Activated T-helper 17 cell treated with anti-CD3 and anti-CD28 coated beads, Interleukin-2, amount 50 U/mL, for 72 hours (primary cell): Measurements from ENCODE around the gene CHST8. TPM values are rescaled to one million over a fixed set of nuclear protein-coding genes. Genes with fewer than 3 reads are reported as not detected.

Source experiments
- ATAC-seq: fragments of 150-1000 bp; cut with Tn5 transposase; replicated peaks from 2 replicates; pipeline ENCODE4 v1.10.0; 2021; ENCODE audit warnings: mild to moderate bottlenecking, moderate library complexity
- H3K27ac Mint-ChIP-seq: one replicate; pipeline ENCODE4 v1.8.0; 2022; ENCODE audit warnings: mixed read lengths
- H3K27me3 Mint-ChIP-seq: one replicate; pipeline ENCODE4 v1.8.0; 2022; ENCODE audit warnings: mixed read lengths
- H3K36me3 Mint-ChIP-seq: one replicate; pipeline ENCODE4 v1.8.0; 2022; ENCODE audit warnings: low read depth, mild to moderate bottlenecking, mixed read lengths
- H3K4me1 Mint-ChIP-seq: one replicate; pipeline ENCODE4 v1.8.0; 2022; ENCODE audit warnings: mixed read lengths
- H3K4me3 Mint-ChIP-seq: one replicate; pipeline ENCODE4 v1.8.0; 2022; ENCODE audit warnings: mild to moderate bottlenecking, mixed read lengths
- H3K9me3 Mint-ChIP-seq: one replicate; pipeline ENCODE4 v1.8.0; 2022; ENCODE audit warnings: mixed read lengths
- total RNA-seq, 2 donors: library from RNA; stranded (reverse); gene quantifications; one replicate each; pipeline ENCODE4 v1.2.3, GENCODE V29; 2022

CHST8 gene
- total RNA-seq, 2 donors from 2014 or later = not detected

DNA sequence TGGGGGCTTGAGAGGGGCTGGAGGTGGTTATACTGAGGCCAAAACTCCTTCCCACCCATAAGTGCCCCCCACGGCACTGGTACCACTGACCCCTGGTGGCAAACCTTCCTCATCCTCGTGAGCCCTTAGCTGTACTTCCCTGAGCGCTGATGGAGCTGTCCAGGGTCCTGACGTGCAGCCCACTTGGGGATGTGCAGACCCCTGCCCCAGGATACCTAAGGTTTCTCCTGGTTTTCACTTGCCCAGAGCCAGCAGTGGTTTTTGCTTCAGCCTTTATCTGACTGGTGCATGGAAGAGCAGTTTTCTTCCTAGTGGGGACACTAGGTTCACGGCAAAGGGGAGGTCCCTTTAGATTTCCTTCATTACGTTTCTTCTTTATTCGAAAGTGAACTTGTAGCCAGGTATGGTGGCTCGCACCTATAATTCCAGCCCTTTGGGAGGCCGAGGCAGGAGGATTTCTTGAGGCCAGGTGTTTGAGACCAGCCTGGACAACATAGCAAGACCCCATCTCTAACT, 146.2 kb downstream of the CHST8 start:
- H3K27me3 Mint-ChIP-seq = peaks cover 24% of the 10 kb centered on the region
- H3K27ac Mint-ChIP-seq = no peak overlapping the region
- ATAC-seq = no peak
- H3K9me3 Mint-ChIP-seq = no peaks in the 10 kb centered on the region
- no peak overlapping the region for H3K4me3 Mint-ChIP-seq
- H3K4me1 Mint-ChIP-seq = no peaks in the 10 kb centered on the region
- no peaks in the 10 kb centered on the region for H3K36me3 Mint-ChIP-seq

DNA sequence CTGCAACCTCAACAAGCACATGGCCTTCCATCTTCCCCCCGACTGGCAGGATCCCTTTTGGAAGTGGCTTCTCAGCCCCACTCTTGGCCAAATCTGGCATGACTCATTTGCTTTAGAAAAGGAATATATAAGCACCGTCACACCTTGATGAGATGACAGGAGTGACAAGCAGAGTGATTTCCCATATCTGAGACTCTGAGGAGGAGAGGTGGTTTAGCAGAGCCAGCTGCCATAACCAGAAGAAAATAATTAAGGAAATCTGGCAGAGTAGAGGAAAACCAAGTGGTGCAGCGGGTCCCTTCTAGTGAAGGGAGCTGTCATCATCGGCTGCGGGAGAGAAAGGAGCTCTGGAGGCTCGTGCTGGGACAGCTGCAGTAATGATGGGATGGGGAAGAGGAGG, 147.5 kb downstream of the CHST8 start:
- Mint-ChIP-seq H3K4me3 (no peak overlapping the region), H3K4me1 (no peaks in the 10 kb centered on the region), H3K36me3 (no peaks in the 10 kb centered on the region), H3K27ac (no peak overlapping the region), H3K27me3 (peaks cover 24% of the 10 kb centered on the region), H3K9me3 (no peaks in the 10 kb centered on the region)
- no peak for ATAC-seq

DNA sequence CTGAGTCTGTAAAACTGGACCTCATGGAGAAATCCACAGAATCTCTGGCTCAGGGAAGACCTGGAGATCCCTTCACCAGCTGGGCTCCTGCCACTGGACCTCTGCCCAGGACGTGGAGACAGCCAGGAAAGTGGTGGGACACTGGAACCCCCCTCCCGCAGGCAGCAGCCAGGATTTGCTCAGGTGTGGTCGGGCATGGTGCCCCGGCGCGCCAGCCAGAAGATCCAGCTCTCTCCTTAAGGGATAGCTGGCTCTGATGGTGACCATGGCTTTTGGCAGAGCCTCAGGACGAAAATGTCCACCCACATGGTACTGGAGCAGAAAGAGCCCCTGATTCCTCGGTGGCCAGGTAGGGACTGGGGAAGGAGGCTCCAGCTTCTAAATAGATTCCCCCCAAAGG, 148.4 kb downstream of the CHST8 start:
- no peaks in the 10 kb centered on the region for H3K4me1 Mint-ChIP-seq
- no peaks in the 10 kb centered on the region for H3K36me3 Mint-ChIP-seq
- no peak overlapping the region for H3K27ac Mint-ChIP-seq
- no peak overlapping the region for H3K4me3 Mint-ChIP-seq
- peaks cover 21% of the 10 kb centered on the region for H3K27me3 Mint-ChIP-seq
- H3K9me3 Mint-ChIP-seq = no peaks in the 10 kb centered on the region
- ATAC-seq = no peak

DNA sequence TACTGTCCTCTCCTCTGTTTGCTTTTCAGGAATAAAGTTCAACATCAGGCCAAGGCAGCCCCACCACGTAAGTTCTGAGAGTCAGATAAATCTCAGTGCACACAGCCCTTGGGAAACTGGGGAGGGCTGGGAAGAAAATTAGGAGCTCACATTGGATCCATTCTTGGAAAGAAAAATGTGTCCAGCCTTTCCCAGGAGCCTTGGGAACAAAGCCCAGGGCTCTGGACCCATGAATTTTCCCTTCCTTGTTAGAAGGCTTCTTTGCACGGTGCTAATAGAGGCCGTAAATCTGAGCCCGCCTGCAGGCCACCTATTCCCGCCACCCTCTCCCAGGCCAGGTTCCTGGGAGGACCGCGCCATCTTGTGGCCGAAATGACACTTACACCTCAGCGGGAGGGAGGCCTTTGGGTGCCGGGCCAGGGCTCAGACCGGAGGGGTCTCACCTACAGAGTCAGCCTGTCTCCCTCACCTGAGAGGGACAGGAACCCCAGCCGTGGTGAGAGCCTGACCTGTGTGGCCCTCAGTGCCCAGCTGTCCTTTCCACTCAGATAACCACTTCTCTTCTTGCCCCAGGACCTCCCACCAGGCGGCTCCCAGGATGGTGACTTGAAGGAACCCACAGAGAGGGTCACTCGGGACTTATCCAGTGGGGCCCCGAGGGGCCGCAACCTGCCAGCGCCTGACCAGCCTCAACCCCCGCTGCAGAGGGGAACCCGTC, 149.8 kb downstream of the CHST8 start:
- Mint-ChIP-seq H3K4me1 (no peaks in the 10 kb centered on the region), H3K27ac (no peak overlapping the region), H3K36me3 (no peaks in the 10 kb centered on the region), H3K4me3 (no peak overlapping the region), H3K9me3 (no peaks in the 10 kb centered on the region), H3K27me3 (peaks cover 16% of the 10 kb centered on the region)
- ATAC-seq = peak; percentile 79

DNA sequence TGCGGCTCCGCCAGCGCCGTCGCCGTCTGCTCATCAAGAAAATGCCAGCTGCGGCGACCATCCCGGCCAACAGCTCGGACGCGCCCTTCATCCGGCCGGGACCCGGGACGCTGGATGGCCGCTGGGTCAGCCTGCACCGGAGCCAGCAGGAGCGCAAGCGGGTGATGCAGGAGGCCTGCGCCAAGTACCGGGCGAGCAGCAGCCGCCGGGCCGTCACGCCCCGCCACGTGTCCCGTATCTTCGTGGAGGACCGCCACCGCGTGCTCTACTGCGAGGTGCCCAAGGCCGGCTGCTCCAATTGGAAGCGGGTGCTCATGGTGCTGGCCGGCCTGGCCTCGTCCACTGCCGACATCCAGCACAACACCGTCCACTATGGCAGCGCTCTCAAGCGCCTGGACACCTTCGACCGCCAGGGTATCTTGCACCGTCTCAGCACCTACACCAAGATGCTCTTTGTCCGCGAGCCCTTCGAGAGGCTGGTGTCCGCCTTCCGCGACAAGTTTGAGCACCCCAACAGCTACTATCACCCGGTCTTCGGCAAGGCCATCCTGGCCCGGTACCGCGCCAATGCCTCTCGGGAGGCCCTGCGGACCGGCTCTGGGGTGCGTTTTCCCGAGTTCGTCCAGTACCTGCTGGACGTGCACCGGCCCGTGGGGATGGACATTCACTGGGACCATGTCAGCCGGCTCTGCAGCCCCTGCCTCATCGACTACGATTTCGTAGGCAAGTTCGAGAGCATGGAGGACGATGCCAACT, 150.5 kb downstream of the CHST8 start:
- no peaks in the 10 kb centered on the region for H3K36me3 Mint-ChIP-seq
- no peaks in the 10 kb centered on the region for H3K4me1 Mint-ChIP-seq
- H3K27ac Mint-ChIP-seq = no peak overlapping the region
- no peak overlapping the region for H3K4me3 Mint-ChIP-seq
- H3K27me3 Mint-ChIP-seq = peaks cover 15% of the 10 kb centered on the region
- H3K9me3 Mint-ChIP-seq = no peaks in the 10 kb centered on the region
- no peak for ATAC-seq

DNA sequence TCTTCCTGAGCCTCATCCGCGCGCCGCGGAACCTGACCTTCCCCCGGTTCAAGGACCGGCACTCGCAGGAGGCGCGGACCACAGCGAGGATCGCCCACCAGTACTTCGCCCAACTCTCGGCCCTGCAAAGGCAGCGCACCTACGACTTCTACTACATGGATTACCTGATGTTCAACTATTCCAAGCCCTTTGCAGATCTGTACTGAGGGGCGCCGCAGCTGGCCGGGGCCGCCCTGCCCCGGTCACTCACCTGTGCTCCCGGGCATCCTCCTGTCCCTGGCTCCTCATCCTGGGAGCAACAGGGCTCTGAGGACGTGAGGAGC, 151.1 kb downstream of the CHST8 start:
- Mint-ChIP-seq H3K9me3 (no peaks in the 10 kb centered on the region), H3K4me1 (no peaks in the 10 kb centered on the region), H3K27ac (no peak overlapping the region), H3K27me3 (peaks cover 11% of the 10 kb centered on the region), H3K36me3 (no peaks in the 10 kb centered on the region), H3K4me3 (no peak overlapping the region)
- ATAC-seq = no peak

DNA sequence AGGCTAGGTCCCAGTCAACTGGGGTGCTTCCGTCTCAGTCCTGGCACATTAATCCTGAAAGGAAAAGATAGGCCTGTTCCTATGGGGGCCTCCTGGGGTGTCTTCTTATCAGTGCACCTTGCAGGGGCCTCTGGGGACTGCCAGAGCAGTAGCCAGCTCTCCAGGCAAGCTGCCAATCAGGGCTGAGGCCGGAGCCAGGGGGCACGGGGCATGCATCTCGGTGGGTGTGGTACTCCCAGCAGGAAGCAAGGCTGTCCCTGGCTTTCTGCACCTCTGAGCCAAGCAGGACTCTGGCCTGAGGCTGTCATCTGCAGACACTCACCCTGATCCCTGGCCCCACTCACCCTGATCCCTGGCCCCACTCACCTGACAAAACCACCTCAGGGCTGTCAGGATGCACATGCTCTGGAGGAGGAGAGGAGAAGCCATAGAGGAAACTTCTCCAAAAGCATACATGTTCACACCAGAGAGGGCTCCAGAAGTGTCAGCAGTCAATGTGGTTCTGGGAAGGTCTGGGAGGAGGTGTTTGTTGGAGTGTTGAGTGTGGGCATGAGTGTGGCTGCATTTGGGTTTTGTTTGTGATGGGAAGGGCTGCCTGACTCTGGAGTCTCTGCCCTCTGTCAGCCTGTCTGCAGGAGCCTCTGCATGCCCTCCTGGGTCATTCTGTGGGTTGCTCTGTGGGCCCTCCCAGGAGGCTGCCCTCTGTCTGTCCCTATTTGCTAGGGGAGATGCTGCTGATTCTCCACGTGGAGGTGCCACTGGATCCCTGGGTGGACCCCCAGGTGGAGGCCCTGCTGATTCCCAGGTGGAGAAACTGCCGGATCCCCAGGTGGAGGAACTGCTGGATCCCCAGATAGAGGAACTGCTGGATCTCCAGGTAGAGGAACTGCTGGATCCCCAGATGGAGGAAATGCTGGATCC, 152.2 kb downstream of the CHST8 start:
- no peak for ATAC-seq
- no peak overlapping the region for H3K27ac Mint-ChIP-seq
- peaks cover 18% of the 10 kb centered on the region for H3K27me3 Mint-ChIP-seq
- H3K9me3 Mint-ChIP-seq = no peaks in the 10 kb centered on the region
- H3K36me3 Mint-ChIP-seq = no peaks in the 10 kb centered on the region
- H3K4me3 Mint-ChIP-seq = no peak overlapping the region
- peaks cover 7% of the 10 kb centered on the region for H3K4me1 Mint-ChIP-seq

DNA sequence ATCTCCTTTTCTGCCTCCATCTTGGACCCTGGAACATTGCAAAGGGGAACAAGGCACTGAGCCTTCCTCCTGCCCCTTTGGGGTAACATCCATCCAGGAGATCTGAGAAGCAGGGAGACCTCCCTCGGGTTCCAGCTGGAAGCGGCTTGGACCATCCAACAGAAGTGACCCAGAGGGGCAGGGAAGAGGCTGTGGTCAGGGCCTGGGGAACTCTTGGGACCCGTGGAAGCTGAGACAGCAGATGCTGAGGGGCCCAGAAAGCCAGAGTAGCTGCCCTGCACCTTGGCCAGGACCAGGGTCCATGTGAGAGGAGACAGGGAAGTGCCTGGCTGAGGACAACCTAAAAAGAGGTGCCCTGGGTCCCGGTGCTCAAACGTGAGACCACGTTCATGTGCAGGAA, 153.0 kb downstream of the CHST8 start:
- no peaks in the 10 kb centered on the region for H3K9me3 Mint-ChIP-seq
- no peak for ATAC-seq
- H3K4me1 Mint-ChIP-seq = peaks cover 12% of the 10 kb centered on the region
- no peak overlapping the region for H3K27ac Mint-ChIP-seq
- no peaks in the 10 kb centered on the region for H3K36me3 Mint-ChIP-seq
- H3K27me3 Mint-ChIP-seq = peaks cover 18% of the 10 kb centered on the region
- no peak overlapping the region for H3K4me3 Mint-ChIP-seq

DNA sequence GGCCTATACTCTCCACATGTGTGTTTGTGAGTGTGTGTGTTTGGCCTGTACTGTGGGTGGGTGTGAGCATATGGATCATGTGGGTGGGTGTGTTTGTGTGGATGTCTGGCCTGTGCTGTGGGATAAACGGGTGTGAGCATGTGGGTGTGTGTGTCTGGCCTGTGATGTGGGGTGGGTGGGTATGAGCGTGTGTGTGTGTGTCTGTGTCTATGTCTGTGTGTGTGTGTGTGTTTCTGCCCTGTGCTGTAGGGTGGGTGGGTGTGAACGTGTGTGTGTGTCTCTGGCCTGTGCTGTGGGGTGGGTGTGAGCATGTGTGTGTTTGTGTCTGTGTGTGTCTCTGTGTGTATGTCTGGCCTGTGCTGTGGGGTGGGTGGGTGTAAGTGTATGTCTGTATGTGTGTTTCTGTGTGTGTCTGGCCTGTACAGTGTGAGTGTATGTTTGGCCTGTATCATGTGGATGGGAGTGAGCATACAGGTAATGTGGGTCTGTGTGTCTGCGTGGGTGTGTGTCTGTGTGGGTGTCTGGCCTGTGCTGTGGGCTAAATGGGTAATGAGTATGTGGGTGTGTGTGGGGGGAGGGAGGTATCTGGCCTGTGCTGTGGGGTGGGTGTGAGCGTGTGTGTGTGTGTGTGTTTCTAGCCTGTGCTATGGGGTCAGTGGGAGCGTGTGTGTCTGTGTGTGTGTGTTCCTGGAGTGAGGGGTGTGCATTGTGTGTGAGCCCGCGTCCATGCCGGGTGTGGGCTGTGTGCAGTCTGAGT, 154.2 kb downstream of the CHST8 start:
- H3K36me3 Mint-ChIP-seq = no peaks in the 10 kb centered on the region
- no peaks in the 10 kb centered on the region for H3K9me3 Mint-ChIP-seq
- H3K27me3 Mint-ChIP-seq = peaks cover 14% of the 10 kb centered on the region
- H3K27ac Mint-ChIP-seq = no peak overlapping the region
- no peak for ATAC-seq
- no peak overlapping the region for H3K4me3 Mint-ChIP-seq
- H3K4me1 Mint-ChIP-seq = peaks cover 12% of the 10 kb centered on the region

DNA sequence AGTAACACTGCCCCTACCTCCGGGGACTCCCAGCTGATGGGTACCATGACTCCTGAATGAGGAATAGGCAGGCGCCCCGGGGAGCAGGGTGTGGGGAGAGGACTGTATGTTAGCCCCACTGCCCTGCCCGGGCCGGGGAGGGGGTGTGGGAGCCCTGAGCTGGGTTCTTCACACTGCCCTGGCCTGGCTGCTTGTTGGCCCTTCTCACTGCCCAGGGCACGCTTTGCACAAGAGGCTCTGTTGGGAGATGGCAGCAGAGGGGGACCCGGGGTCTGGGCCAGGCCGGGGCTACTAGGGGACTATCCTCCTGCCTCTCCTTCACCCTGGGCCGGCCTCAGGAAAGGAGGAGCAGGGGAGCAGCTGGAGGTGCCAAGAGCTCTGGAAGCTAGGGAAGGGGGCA, 155.6 kb downstream of the CHST8 start:
- Mint-ChIP-seq H3K27ac (no peak overlapping the region), H3K9me3 (no peaks in the 10 kb centered on the region), H3K27me3 (peaks cover 13% of the 10 kb centered on the region), H3K4me3 (no peak overlapping the region), H3K4me1 (peaks cover 12% of the 10 kb centered on the region), H3K36me3 (no peaks in the 10 kb centered on the region)
- no peak for ATAC-seq

DNA sequence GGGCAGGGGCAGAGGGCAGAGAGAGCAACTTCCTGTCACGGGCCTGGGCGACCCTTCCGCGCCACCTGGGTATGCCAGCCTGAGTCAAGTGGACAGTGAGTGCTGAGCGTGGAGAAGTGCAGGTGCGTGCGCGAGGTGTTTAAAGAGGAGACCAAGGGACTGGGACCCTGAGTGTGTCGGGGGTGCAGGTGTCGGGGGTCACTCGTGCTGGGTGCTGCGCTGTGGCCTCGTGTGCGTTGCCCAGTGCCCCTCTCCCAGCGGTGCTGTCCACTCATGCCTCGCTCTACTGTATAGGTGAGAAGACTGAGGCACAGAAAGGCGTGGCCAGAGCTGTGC, 156.0 kb downstream of the CHST8 start:
- Mint-ChIP-seq H3K27me3 (peaks cover 13% of the 10 kb centered on the region), H3K9me3 (no peaks in the 10 kb centered on the region), H3K36me3 (no peaks in the 10 kb centered on the region), H3K4me3 (no peak overlapping the region), H3K4me1 (peaks cover 12% of the 10 kb centered on the region), H3K27ac (no peak overlapping the region)
- no peak for ATAC-seq

DNA sequence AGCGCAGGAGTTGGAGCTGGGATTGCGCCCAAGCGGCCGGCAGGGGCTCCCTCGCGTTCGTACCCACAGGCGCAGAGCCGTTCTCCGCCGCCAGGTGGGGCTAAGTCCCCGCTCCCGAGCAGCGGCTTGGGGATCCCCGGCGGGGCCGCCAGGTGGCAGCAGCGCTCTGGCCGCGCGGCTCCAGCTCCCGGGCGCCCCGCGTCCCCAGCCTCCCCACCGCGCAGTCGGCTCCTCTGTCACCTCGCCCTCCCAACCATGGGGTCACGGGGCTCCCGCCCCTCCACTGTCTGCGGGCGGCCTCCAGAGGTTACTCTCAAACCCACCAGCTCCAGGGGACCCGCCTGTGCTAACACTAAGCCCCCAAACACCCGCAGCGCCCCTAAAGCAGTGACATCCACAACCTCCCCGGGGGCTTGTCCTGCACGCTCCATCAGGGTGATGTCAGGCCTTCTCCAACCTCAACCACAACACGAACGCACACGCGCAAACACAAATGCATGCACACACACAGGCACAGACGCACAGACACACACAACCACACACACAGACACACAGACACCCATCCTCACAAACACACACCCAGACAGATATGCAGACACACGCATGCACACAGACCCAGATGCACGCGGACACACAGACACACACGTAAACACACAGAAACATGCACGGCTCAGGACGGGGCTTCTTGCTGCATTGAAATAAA, 156.5 kb downstream of the CHST8 start:
- H3K9me3 Mint-ChIP-seq = no peaks in the 10 kb centered on the region
- peak; percentile 91 for ATAC-seq
- peaks cover 12% of the 10 kb centered on the region for H3K4me1 Mint-ChIP-seq
- no peaks in the 10 kb centered on the region for H3K36me3 Mint-ChIP-seq
- H3K4me3 Mint-ChIP-seq = no peak overlapping the region
- peaks cover 13% of the 10 kb centered on the region for H3K27me3 Mint-ChIP-seq
- H3K27ac Mint-ChIP-seq = no peak overlapping the region

DNA sequence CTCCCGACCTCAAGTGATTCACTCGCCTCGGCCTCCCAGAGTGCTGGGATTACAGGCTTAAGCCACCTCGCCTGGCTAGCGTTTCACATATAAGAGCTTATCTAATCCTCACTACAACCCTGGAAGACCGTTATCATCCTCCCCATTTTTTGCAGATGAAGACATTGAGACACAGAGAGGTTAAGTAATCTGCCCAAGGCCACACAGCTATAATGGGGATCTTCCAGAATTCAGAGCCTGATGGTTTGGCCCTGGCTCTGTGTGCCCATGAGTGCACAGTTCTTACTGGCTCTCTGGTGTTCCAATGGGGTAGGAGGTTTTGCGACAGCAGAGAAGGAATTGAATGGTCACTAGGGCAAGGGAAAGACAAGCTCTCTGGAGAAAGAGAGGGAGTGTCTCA, 158.1 kb downstream of the CHST8 start:
- ATAC-seq = no peak
- Mint-ChIP-seq H3K36me3 (no peaks in the 10 kb centered on the region), H3K27ac (no peak overlapping the region), H3K27me3 (peaks cover 13% of the 10 kb centered on the region), H3K4me1 (peaks cover 12% of the 10 kb centered on the region), H3K4me3 (no peak overlapping the region), H3K9me3 (no peaks in the 10 kb centered on the region)

DNA sequence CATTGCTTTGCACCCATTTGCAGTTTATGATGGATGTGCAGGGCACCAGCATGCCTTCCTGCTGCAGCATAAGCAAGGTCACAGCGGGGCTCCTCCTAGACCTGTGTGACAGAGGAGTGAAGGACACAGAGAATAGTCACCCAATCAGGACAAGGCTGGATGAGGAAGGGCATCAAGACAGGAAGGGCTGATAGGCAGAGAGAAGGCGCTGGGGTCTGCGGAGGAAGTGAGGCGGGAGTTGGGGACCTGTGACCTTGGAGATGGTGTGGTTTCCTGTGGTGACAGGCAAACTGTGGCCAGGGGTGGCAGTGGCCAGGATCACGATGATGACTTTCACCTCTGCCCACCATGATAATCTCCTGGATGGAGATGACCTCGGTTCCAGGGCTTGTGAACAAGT, 158.5 kb downstream of the CHST8 start:
- ATAC-seq = no peak
- H3K9me3 Mint-ChIP-seq = no peaks in the 10 kb centered on the region
- no peak overlapping the region for H3K27ac Mint-ChIP-seq
- peaks cover 13% of the 10 kb centered on the region for H3K27me3 Mint-ChIP-seq
- H3K4me3 Mint-ChIP-seq = no peak overlapping the region
- H3K36me3 Mint-ChIP-seq = no peaks in the 10 kb centered on the region
- peaks cover 12% of the 10 kb centered on the region for H3K4me1 Mint-ChIP-seq
